Natural killer cell (primary cell): ENCODE data around the gene HDGFL2. TPM values are rescaled to one million over a fixed set of nuclear protein-coding genes. Genes with fewer than 3 reads are reported as not detected.

ENCODE experiments used
- ATAC-seq, 3 donors: fragments of 150-1000 bp in 2 of 3; fragments of 200-7000 bp in 1 of 3; cut with Tn5 transposase; 1 replicate in 1 of 3; 2 replicates in 2 of 3; pipeline ENCODE4 v1.10.0; 2021; ENCODE audit warnings: mild to moderate bottlenecking in 2 of 3, moderate library complexity in 2 of 3
- DNase-seq, 2 donors: peaks; one replicate each; pipeline versions ENCODE4 v3.0.0 to v3.0.0-alpha.2; 2013 to 2021; ENCODE audit warnings: mixed read lengths in 1 of 2
- H3K27ac ChIP-seq: one replicate; pipeline ENCODE4 v1.5.1; 2013; ENCODE audit warnings: mild to moderate bottlenecking, low read length
- H3K27me3 ChIP-seq: one replicate; pipeline ENCODE4 v1.6.1; 2013; ENCODE audit warnings: low read length; ENCODE audit not compliant: control insufficient read depth, insufficient read depth
- H3K36me3 ChIP-seq: one replicate; pipeline ENCODE4 v1.6.1; 2013; ENCODE audit warnings: low read length; ENCODE audit not compliant: control insufficient read depth, insufficient read depth
- H3K4me1 ChIP-seq: one replicate; pipeline ENCODE4 v1.6.1; 2013; ENCODE audit warnings: low read length; ENCODE audit not compliant: control insufficient read depth, insufficient read depth
- H3K4me3 ChIP-seq: one replicate; pipeline ENCODE4 v1.5.1; 2013; ENCODE audit warnings: low read length
- H3K9me3 ChIP-seq: one replicate; pipeline ENCODE4 v1.6.1; 2013; ENCODE audit warnings: low read length; ENCODE audit not compliant: control insufficient read depth, insufficient read depth
- H3K27ac Mint-ChIP-seq, 2 donors: one replicate each; pipeline ENCODE4 v1.8.0; 2022; ENCODE audit warnings: mild to moderate bottlenecking in 2 of 2, mixed read lengths in 2 of 2, moderate library complexity in 1 of 2
- H3K27me3 Mint-ChIP-seq, 2 donors: one replicate each; pipeline ENCODE4 v1.8.0; 2022; ENCODE audit warnings: low read depth in 2 of 2, mixed read lengths in 2 of 2
- H3K36me3 Mint-ChIP-seq: one replicate; pipeline ENCODE4 v1.8.0; 2022; ENCODE audit warnings: mixed read lengths
- H3K4me1 Mint-ChIP-seq, 2 donors: one replicate each; pipeline ENCODE4 v1.8.0; 2022; ENCODE audit warnings: mixed read lengths in 2 of 2
- H3K4me3 Mint-ChIP-seq: one replicate; pipeline ENCODE4 v1.8.0; 2022; ENCODE audit warnings: mild to moderate bottlenecking, moderate library complexity, mixed read lengths
- H3K9me3 Mint-ChIP-seq, 2 donors: one replicate each; pipeline ENCODE4 v1.8.0; 2022; ENCODE audit warnings: mixed read lengths in 2 of 2
- CTCF ChIP-seq: fragments of 200-600 bp; IDR thresholded peaks from one replicate; pipeline ENCODE4 v1.8.0; 2022; ENCODE audit warnings: antibody characterized with exemption
- WGBS: methylation state at CpG from one replicate; pipeline ENCODE4 v1.1.7; 2013; ENCODE audit warnings: missing lambda C conversion rate; ENCODE audit not compliant: insufficient coverage; 5-methylcytosine and 5-hydroxymethylcytosine counted together
- intact Hi-C: fragments of 100-400 bp; cut with micrococcal nuclease; formaldehyde crosslinking; loops from one replicate; pipeline ENCODE4 v1.14.2; 2022
- total RNA-seq, 4 donors: library from RNA; stranded (reverse); fragments of 120-200 nt in 1 of 4; gene quantifications; one replicate each; pipeline versions ENCODE4 v1.2.3 to v1.2.4, GENCODE V29; 2013 to 2022

Gene HDGFL2
- total RNA-seq, 3 donors from 2014 or later (not counting 1 experiment from before 2014, with no cell fraction given) = 28.7 to 43.6 (median 29.8) TPM

DNA sequence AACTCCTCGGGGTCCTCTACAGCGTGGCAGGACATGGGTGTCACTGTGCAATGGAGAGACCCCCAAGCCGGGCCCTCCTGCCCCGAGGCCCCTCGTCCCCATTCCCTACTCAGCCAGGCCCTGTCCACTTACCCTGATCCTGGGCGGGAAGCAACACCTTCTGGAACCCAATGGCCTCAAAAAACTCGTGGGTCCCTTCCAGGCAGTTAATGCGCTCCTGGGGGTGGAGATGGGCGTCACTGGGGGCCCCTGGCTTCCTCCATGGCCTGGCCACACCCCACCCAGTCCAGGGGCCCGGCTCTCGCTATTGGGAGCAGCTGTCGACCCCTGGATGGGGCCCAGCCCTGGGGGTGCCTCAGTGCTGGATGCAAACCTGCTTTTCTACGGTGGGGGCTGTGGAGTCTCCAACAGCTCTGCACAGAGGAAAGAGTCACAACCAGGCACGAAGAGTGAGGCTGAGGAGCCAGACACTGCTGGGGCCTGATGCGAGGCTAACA, 25.3 kb upstream of the HDGFL2 start:
- Mint-ChIP-seq H3K27ac (no peak overlapping the region), H3K4me3 (no peak overlapping the region), H3K4me1 (peaks cover 0 to 5% of the 10 kb centered on the region in 2 donors), H3K27me3 (no peaks in the 10 kb centered on the region), H3K36me3 (no peaks in the 10 kb centered on the region), H3K9me3 (no peaks in the 10 kb centered on the region)
- DNase-seq = no peak
- Histone ChIP-seq H3K9me3 (no peaks in the 10 kb centered on the region), H3K27ac (no peak overlapping the region), H3K27me3 (no peaks in the 10 kb centered on the region), H3K4me1 (no peaks in the 10 kb centered on the region), H3K4me3 (no peak overlapping the region), H3K36me3 (peaks cover 55% of the 10 kb centered on the region)
- no peak for ATAC-seq
- TF ChIP-seq CTCF = no peak
- intact Hi-C loops = no loop called here
- 91% methylated on average over 14 of the region's 15 CpGs for WGBS

DNA sequence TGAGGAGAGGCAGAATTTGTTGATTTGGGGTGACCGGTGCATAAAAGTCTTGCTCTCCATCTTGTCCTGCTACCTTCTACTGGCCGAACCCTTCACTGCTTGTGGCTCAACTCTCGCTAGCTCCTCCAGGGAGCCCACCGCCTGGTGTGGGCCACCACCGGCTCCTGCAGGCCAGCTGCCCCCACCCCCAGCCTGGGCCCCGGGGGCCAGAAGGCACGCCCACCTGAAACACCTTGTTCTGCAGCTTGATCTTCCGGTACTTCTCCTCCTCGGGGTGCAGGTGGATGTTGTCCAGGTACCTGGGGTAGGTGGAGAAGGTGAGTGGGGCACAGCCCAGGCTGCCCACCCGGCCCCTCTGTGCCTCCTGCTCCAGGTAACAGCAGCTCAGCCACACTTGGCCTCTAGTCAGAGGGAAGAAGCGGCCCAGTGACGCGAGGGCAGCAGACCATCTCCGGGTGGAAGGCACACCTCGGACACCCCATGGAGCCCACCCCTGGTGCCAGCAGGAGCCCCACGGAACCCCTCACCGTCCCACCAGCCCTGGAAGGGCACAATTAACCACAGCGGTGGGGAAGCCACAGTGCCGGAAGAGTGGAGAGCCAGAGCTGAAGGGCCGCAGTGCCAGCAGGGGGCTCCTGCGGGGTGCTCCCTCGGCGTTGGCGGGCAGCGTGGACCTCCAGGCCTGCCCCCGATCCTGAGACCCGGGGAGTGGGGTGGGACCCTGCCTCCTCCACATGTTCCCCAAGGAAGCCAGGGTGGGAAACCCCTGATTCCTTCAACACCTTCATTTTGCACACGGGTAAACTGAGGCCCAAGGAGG, 24.6 kb upstream of the HDGFL2 start:
- Mint-ChIP-seq H3K9me3 (no peaks in the 10 kb centered on the region), H3K4me3 (no peak overlapping the region), H3K4me1 (no peaks in the 10 kb centered on the region), H3K27me3 (no peaks in the 10 kb centered on the region), H3K27ac (no peak overlapping the region), H3K36me3 (no peaks in the 10 kb centered on the region)
- H3K4me1 ChIP-seq = no peaks in the 10 kb centered on the region
- no peak overlapping the region for H3K27ac ChIP-seq
- DNase-seq (no peak), ATAC-seq (no peak)
- 98% methylated on average over 27 of the region's 28 CpGs for WGBS
- no peak for TF ChIP-seq CTCF
- H3K9me3 ChIP-seq = no peaks in the 10 kb centered on the region
- no peaks in the 10 kb centered on the region for H3K27me3 ChIP-seq
- intact Hi-C loops = no loop called here
- H3K36me3 ChIP-seq = peaks cover 60% of the 10 kb centered on the region
- H3K4me3 ChIP-seq = no peak overlapping the region

DNA sequence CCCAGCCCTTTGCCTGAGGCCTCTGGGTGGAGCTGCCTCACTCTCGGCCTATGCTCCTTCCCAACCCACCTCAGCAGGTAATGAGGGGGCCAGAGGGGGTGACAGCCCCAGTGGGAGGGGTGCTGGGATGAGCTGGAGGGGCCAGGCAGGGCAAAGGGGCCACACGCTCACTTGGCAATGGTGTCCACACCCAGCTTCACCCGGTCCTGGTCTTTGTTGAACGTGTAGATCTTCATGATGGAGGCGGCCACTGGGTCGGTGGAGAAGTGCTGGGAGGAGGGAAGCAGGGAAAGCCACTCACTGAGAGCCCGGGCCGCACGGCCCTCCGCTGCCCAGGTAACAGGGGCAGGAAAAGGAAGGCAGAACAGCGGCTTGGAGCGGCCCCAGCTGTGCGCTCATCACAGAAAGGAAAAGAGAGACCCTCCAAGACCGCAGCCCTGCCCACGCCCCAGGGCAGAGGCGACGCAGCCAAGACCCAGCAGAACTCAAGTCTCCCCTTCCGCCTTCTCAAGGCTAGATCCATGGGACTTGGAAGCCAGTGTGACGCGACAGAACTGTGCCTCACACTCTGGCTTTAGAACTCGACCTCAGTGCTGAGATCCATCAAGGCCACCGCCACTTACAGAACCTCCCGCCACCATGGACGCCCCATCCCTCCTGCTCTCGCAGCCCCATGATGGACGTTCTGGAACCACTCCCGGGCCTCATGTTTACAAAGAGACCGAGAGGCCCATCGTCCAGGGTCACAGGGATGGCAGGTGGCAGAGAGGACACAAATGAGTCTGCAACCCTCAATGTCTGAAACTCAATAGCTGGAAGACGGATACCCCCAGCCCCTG, 23.7 kb upstream of the HDGFL2 start:
- Mint-ChIP-seq H3K4me3 (no peak overlapping the region), H3K36me3 (no peaks in the 10 kb centered on the region), H3K4me1 (no peaks in the 10 kb centered on the region), H3K9me3 (no peaks in the 10 kb centered on the region), H3K27ac (no peak overlapping the region), H3K27me3 (no peaks in the 10 kb centered on the region)
- ATAC-seq = no peak
- no peaks in the 10 kb centered on the region for H3K4me1 ChIP-seq
- DNase-seq = no peak
- H3K36me3 ChIP-seq = peaks cover 68% of the 10 kb centered on the region
- whole genome bisulfite sequencing = 95% methylated on average over 30 of the region's 30 CpGs
- no peaks in the 10 kb centered on the region for H3K27me3 ChIP-seq
- no peaks in the 10 kb centered on the region for H3K9me3 ChIP-seq
- no peak overlapping the region for H3K4me3 ChIP-seq
- intact Hi-C loops = no loop called here
- no peak overlapping the region for H3K27ac ChIP-seq
- no peak for TF ChIP-seq CTCF
